Keratinocyte (primary cell): Measurements from ENCODE around the gene SPATA13.

Experiments used
- CTCF ChIP-seq, 3 experiments: IDR thresholded peaks in 1 of 3; conservative IDR thresholded peaks in 1 of 3; optimal IDR thresholded peaks in 1 of 3; 2 replicates in 2 of 3; 3 replicates in 1 of 3; pipeline versions ENCODE3 to v1.5.1; 2011; ENCODE audit warnings: low read length in 3 of 3, mild to moderate bottlenecking in 3 of 3, moderate library complexity in 2 of 3, control low read depth in 1 of 3, inconsistent platforms in 1 of 3; ENCODE audit not compliant: insufficient read depth in 2 of 3; ENCODE audit errors: extremely low read depth in 1 of 3
- EZH2 ChIP-seq: IDR thresholded peaks from one replicate; pipeline ENCODE4 v1.6.1; 2012; ENCODE audit warnings: inconsistent platforms, mild to moderate bottlenecking, low read length, moderate library complexity

- TF ChIP-seq CTCF (optimal IDR thresholded peaks at IDR 0.05 in 1 of 3, IDR thresholded peaks at IDR 0.05 in 1 of 3, conservative IDR thresholded peaks at IDR 0.05 in 1 of 3; ENCODE audit: extremely low read depth in 1 of 3, insufficient read depth in 2 of 3, low read length in 3 of 3) = no peak
- no peak for TF ChIP-seq EZH2
These were observed 190.9 kb downstream of the SPATA13 start for GRCh38 chr13:24351423-24351822.
